Liver (tissue), 3 donors: ENCODE results near the gene RPL9.

Experiments used
- GABPA ChIP-seq, 2 donors: IDR thresholded peaks in 1 of 2; conservative IDR thresholded peaks in 1 of 2; 2 replicates each; pipeline ENCODE4 v1.6.1; 2016; ENCODE audit warnings: antibody characterized with exemption in 2 of 2, mild to moderate bottlenecking in 1 of 2, moderate library complexity in 1 of 2
- JUND ChIP-seq, 2 donors: IDR thresholded peaks; 2 replicates each; pipeline ENCODE4 v1.6.1; 2016; ENCODE audit warnings: antibody characterized with exemption in 2 of 2
- RAD21 ChIP-seq, 2 donors: IDR thresholded peaks; 2 replicates each; pipeline ENCODE4 v1.6.1; 2016; ENCODE audit warnings: antibody characterized with exemption in 2 of 2, mild to moderate bottlenecking in 2 of 2
- RXRA ChIP-seq, 2 donors: IDR thresholded peaks; 2 replicates each; pipeline ENCODE4 v1.6.1; 2017 to 2018; ENCODE audit warnings: antibody characterized with exemption in 2 of 2, mild to moderate bottlenecking in 1 of 2
- SP1 ChIP-seq: IDR thresholded peaks from 2 replicates; pipeline ENCODE4 v1.6.1; 2018; ENCODE audit warnings: antibody characterized with exemption, mild to moderate bottlenecking
- TAF1 ChIP-seq: conservative IDR thresholded peaks from 2 replicates; pipeline ENCODE4 v1.6.1; 2016; ENCODE audit warnings: antibody characterized with exemption, mild to moderate bottlenecking
- YY1 ChIP-seq: IDR thresholded peaks from 2 replicates; pipeline ENCODE4 v1.6.1; 2016; ENCODE audit warnings: antibody characterized with exemption, mild to moderate bottlenecking
- TF ChIP-seq, protein P1 (sequence below): fragments of 150-350 bp; IDR thresholded peaks from 2 replicates; pipeline ENCODE4 v1.5.1; 2017; ENCODE audit warnings: improper control_type of control experiment, low read depth, low read length; ENCODE audit not compliant: missing input control
- TF ChIP-seq, protein P2 (sequence below): IDR thresholded peaks from 2 replicates; pipeline ENCODE4 v1.6.1; 2016; ENCODE audit warnings: antibody characterized with exemption
- TF ChIP-seq, protein P3 (sequence below): IDR thresholded peaks from 2 replicates; pipeline ENCODE4 v1.6.1; 2016; ENCODE audit warnings: antibody characterized with exemption, mild to moderate bottlenecking
- donor health status: healthy.
- donor health status: healthy.

DNA sequence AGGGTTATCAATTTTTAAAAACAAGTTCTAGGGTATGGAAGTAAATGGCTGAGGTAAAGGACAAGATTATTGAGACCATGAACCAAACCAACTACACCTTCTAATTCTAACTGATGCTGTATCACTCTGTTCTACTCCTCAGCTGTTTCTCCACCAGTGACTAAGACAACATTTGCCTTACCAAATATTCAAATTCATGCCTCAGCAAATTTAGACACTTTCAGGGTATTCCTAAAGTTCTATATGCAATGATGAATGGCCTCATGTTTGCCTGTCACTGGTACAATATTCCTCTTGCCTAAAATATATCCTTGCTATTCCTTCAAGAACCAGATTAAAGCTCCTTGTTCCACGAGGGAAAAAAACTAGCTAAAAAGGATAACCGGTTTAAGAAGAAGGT lies 5.0 kb downstream of the RPL9 start:
- TF ChIP-seq, protein P1, sequence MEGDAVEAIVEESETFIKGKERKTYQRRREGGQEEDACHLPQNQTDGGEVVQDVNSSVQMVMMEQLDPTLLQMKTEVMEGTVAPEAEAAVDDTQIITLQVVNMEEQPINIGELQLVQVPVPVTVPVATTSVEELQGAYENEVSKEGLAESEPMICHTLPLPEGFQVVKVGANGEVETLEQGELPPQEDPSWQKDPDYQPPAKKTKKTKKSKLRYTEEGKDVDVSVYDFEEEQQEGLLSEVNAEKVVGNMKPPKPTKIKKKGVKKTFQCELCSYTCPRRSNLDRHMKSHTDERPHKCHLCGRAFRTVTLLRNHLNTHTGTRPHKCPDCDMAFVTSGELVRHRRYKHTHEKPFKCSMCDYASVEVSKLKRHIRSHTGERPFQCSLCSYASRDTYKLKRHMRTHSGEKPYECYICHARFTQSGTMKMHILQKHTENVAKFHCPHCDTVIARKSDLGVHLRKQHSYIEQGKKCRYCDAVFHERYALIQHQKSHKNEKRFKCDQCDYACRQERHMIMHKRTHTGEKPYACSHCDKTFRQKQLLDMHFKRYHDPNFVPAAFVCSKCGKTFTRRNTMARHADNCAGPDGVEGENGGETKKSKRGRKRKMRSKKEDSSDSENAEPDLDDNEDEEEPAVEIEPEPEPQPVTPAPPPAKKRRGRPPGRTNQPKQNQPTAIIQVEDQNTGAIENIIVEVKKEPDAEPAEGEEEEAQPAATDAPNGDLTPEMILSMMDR, result no peak
- TF ChIP-seq GABPA (IDR thresholded peaks at IDR 0.05 in 1 of 2, conservative IDR thresholded peaks at IDR 0.05 in 1 of 2), result no peak
- TF ChIP-seq SP1, result no peak
- TF ChIP-seq JUND (IDR thresholded peaks at IDR 0.05), result no peak
- no peak for TF ChIP-seq TAF1
- TF ChIP-seq RXRA (IDR thresholded peaks at IDR 0.05), result no peak
- TF ChIP-seq, protein P2, sequence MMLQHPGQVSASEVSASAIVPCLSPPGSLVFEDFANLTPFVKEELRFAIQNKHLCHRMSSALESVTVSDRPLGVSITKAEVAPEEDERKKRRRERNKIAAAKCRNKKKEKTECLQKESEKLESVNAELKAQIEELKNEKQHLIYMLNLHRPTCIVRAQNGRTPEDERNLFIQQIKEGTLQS, result no peak
- TF ChIP-seq YY1, result no peak
- TF ChIP-seq, protein P3, sequence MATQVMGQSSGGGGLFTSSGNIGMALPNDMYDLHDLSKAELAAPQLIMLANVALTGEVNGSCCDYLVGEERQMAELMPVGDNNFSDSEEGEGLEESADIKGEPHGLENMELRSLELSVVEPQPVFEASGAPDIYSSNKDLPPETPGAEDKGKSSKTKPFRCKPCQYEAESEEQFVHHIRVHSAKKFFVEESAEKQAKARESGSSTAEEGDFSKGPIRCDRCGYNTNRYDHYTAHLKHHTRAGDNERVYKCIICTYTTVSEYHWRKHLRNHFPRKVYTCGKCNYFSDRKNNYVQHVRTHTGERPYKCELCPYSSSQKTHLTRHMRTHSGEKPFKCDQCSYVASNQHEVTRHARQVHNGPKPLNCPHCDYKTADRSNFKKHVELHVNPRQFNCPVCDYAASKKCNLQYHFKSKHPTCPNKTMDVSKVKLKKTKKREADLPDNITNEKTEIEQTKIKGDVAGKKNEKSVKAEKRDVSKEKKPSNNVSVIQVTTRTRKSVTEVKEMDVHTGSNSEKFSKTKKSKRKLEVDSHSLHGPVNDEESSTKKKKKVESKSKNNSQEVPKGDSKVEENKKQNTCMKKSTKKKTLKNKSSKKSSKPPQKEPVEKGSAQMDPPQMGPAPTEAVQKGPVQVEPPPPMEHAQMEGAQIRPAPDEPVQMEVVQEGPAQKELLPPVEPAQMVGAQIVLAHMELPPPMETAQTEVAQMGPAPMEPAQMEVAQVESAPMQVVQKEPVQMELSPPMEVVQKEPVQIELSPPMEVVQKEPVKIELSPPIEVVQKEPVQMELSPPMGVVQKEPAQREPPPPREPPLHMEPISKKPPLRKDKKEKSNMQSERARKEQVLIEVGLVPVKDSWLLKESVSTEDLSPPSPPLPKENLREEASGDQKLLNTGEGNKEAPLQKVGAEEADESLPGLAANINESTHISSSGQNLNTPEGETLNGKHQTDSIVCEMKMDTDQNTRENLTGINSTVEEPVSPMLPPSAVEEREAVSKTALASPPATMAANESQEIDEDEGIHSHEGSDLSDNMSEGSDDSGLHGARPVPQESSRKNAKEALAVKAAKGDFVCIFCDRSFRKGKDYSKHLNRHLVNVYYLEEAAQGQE, result no peak
- TF ChIP-seq RAD21 (IDR thresholded peaks at IDR 0.05), result no peak
